GM12878 (cell line): ENCODE data around the gene FAM120A. TPM values are rescaled to one million over a fixed set of nuclear protein-coding genes. Genes with fewer than 3 reads are reported as not detected.

Source experiments
- ATAC-seq: fragments of 200-7000 bp; cut with Tn5 transposase; 3 replicates; pipeline ENCODE4 v1.9.1; 2020; ENCODE audit warnings: mild to moderate bottlenecking, moderate library complexity
- BruUV-seq: library from RNA; stranded (reverse); fragments of 400-500 nt; replicated peaks from 2 replicates; lab custom pipeline; 2021; lab: Mats Ljungman, UMichigan
- CTCF ChIA-PET: fragments of 300-600 bp; sonication (Branson Sonifier 250); formaldehyde crosslinking; extraction: SDS; loops from one replicate; lab custom pipeline; 2021; ENCODE audit warnings: inconsistent platforms; lab: Yijun Ruan, JAX
- POLR2A ChIA-PET: fragments of 350-600 bp; formaldehyde crosslinking; extraction: SDS; loops from one replicate; lab custom pipeline; 2021; ENCODE audit warnings: inconsistent platforms; lab: Charles Lee
- RAD21 ChIA-PET: fragments of 300-600 bp; sonication (Branson Sonifier 250); formaldehyde crosslinking; loops from one replicate; lab custom pipeline; 2023; ENCODE audit warnings: antibody characterized with exemption; ENCODE audit not compliant: unreplicated experiment; lab: Charles Lee
- SMC1A ChIA-PET: fragments of 300-600 bp; sonication (Branson Sonifier 250); formaldehyde crosslinking; loops from one replicate; lab custom pipeline; 2023; ENCODE audit not compliant: unreplicated experiment, uncharacterized antibody; lab: Charles Lee
- DNase-seq: peaks from one replicate; pipeline ENCODE4 v3.0.0-alpha.2; 2011; ENCODE audit warnings: low read depth, low spot score
- FAIRE-seq: peaks from 3 replicates; lab custom pipeline; 2011; peaks lifted over from hg19 to GRCh38; lab: Jason Lieb, UNC
- H2AFZ ChIP-seq: 2 replicates; pipeline ENCODE4 v1.6.0; 2011; ENCODE audit warnings: low read depth, low read length, control low read depth; ENCODE audit not compliant: control insufficient read depth
- H3K27ac ChIP-seq: 2 replicates; pipeline ENCODE4 v1.5.1; 2011; ENCODE audit warnings: control low read depth; ENCODE audit not compliant: control insufficient read depth, insufficient read depth
- H3K27me3 ChIP-seq, 2 experiments: replicated peaks in 1 of 2; 2 replicates each; pipeline versions ENCODE4 v1.6.0 to v1.6.1; 2011; ENCODE audit warnings: low read length in 1 of 2; ENCODE audit not compliant: control insufficient read depth in 2 of 2, insufficient read depth in 2 of 2
- H3K36me3 ChIP-seq, 2 experiments: 2 replicates each; pipeline ENCODE4 v1.5.1; 2011; ENCODE audit warnings: low read length in 1 of 2; ENCODE audit not compliant: control insufficient read depth in 2 of 2, insufficient read depth in 2 of 2
- H3K4me1 ChIP-seq: 2 replicates; pipeline ENCODE4 v1.6.1; 2011; ENCODE audit warnings: mild to moderate bottlenecking, low read length, moderate library complexity, mixed read lengths; ENCODE audit not compliant: control insufficient read depth, insufficient read depth
- H3K4me2 ChIP-seq: 2 replicates; pipeline ENCODE4 v1.6.0; 2011; ENCODE audit warnings: control low read depth; ENCODE audit not compliant: control insufficient read depth, insufficient read depth
- H3K4me3 ChIP-seq: fragments of 200-600 bp; sonication (generic); 2 replicates; pipeline ENCODE4 v1.5.1; 2016
- H3K79me2 ChIP-seq: 2 replicates; pipeline ENCODE4 v1.6.0; 2011; ENCODE audit warnings: low read length; ENCODE audit not compliant: control insufficient read depth, insufficient read depth
- H3K9ac ChIP-seq: 2 replicates; pipeline ENCODE4 v1.8.0; 2011; ENCODE audit warnings: low read length, control low read depth, mixed read lengths; ENCODE audit not compliant: control insufficient read depth, insufficient read depth
- H3K9me3 ChIP-seq: replicated peaks from 3 replicates; pipeline ENCODE4 v1.5.1; 2011; ENCODE audit warnings: mild to moderate bottlenecking, low read length; ENCODE audit not compliant: control insufficient read depth, insufficient read depth
- H4K20me1 ChIP-seq: 2 replicates; pipeline ENCODE4 v1.6.0; 2011; ENCODE audit not compliant: control insufficient read depth, insufficient read depth
- ATF7 ChIP-seq: fragments of 450-650 bp; IDR thresholded peaks from 2 replicates; pipeline ENCODE4 v1.6.1; 2016; ENCODE audit warnings: low read depth, mild to moderate bottlenecking
- BCL11A ChIP-seq: IDR thresholded peaks from 2 replicates; pipeline ENCODE4 v1.6.1; 2011; ENCODE audit warnings: low read depth, low read length
- CEBPB ChIP-seq, 2 experiments: fragments of 150-350 bp in 1 of 2; IDR thresholded peaks; 2 replicates each; pipeline ENCODE4 v1.6.1; 2012 to 2014; ENCODE audit warnings: low read depth in 2 of 2, low read length in 2 of 2, borderline replicate concordance in 1 of 2, inconsistent platforms in 1 of 2
- CHD4 ChIP-seq: fragments of 200-600 bp; sonication (generic); IDR thresholded peaks from 2 replicates; pipeline ENCODE4 v1.6.1; 2016; ENCODE audit warnings: mild to moderate bottlenecking
- CREB1 ChIP-seq: IDR thresholded peaks from 2 replicates; pipeline ENCODE4 v1.6.1; 2012; ENCODE audit warnings: low read depth, mild to moderate bottlenecking, inconsistent platforms
- FOXK2 ChIP-seq: fragments of 450-650 bp; IDR thresholded peaks from 2 replicates; pipeline ENCODE4 v1.6.1; 2017; ENCODE audit warnings: mild to moderate bottlenecking, moderate library complexity
- FOXM1 ChIP-seq: IDR thresholded peaks from 2 replicates; pipeline ENCODE4 v1.6.1; 2012; ENCODE audit warnings: low read depth, mild to moderate bottlenecking, inconsistent platforms, low read length, moderate library complexity
- HDGF ChIP-seq: fragments of 450-650 bp; IDR thresholded peaks from 2 replicates; pipeline ENCODE4 v1.6.1; 2016; ENCODE audit warnings: antibody characterized with exemption
- MTA2 ChIP-seq: fragments of 450-650 bp; IDR thresholded peaks from 2 replicates; pipeline ENCODE4 v1.6.1; 2016; ENCODE audit warnings: low read depth, mild to moderate bottlenecking, moderate library complexity
- MTA3 ChIP-seq: IDR thresholded peaks from 2 replicates; pipeline ENCODE4 v1.6.1; 2012; ENCODE audit warnings: low read length, inconsistent platforms, borderline replicate concordance
- NFIC ChIP-seq: IDR thresholded peaks from 2 replicates; pipeline ENCODE4 v1.6.1; 2012; ENCODE audit warnings: low read depth, mild to moderate bottlenecking, inconsistent platforms, low read length, moderate library complexity
- SIN3A ChIP-seq: IDR thresholded peaks from 2 replicates; pipeline ENCODE4 v1.6.1; 2012; ENCODE audit warnings: low read depth, low read length, improper control_type of control experiment
- TBL1XR1 ChIP-seq: IDR thresholded peaks from 2 replicates; pipeline ENCODE4 v1.6.1; 2012; ENCODE audit warnings: low read depth, low read length, improper control_type of control experiment
- TCF7 ChIP-seq: IDR thresholded peaks from 2 replicates; pipeline ENCODE4 v1.6.1; 2014; ENCODE audit warnings: antibody characterized with exemption, borderline replicate concordance
- YBX1 ChIP-seq: fragments of 450-650 bp; IDR thresholded peaks from 2 replicates; pipeline ENCODE4 v1.6.1; 2016; ENCODE audit warnings: antibody characterized with exemption
- ZZZ3 ChIP-seq: IDR thresholded peaks from 2 replicates; pipeline ENCODE4 v1.6.1; 2011; ENCODE audit warnings: low read depth; ENCODE audit not compliant: control insufficient read depth, insufficient read length
- WGBS: methylation state at CpG from one replicate; pipeline ENCODE4 v1.1.6; 2016; ENCODE audit warnings: low lambda C conversion rate; ENCODE audit not compliant: insufficient replicate concordance, insufficient coverage; ENCODE audit errors: missing lambda C conversion rate; 5-methylcytosine and 5-hydroxymethylcytosine counted together
- in situ Hi-C: fragments of 300-500 bp; cut with MboI; formaldehyde crosslinking; loops from 9 replicates; pipeline ENCODE4 v1.14.3; 2018; ENCODE audit warnings: mixed read lengths
- intact Hi-C: fragments of 100-400 bp; cut with micrococcal nuclease; formaldehyde crosslinking; loops from one replicate; pipeline ENCODE4 v1.14.2; 2022; ENCODE audit not compliant: unreplicated experiment
- polyA plus RNA-seq, 11 experiments: library from polyadenylated mRNA; depleted of rRNA in 4 of 11; unstranded in 6 of 11; stranded (reverse) in 5 of 11; fragments of >200 nt; fragmentation: Nextera tagmentation in 4 of 11; fragmentation: Illumina TruSeq in 1 of 11; extraction: Ambion mirVana in 4 of 11; extraction: Trizol in 1 of 11; gene quantifications; 1 replicate in 1 of 11; 2 replicates in 10 of 11; pipeline versions ENCODE4 v1.2.1 to v1.2.3, GENCODE V29; 2011 to 2016; ENCODE audit warnings: inconsistent platforms in 2 of 11, missing spikeins in 2 of 11, low read depth in 1 of 11
- total RNA-seq, 4 experiments: library from RNA; depleted of rRNA in 3 of 4; stranded (reverse); fragments of >200 nt in 3 of 4; fragmentation: Illumina TruSeq in 1 of 4; extraction: Trizol in 1 of 4; gene quantifications; 2 replicates each; pipeline versions ENCODE4 v1.2.1 to v1.2.3, GENCODE V29; 2013 to 2021
- TF ChIP-seq, protein P1 (sequence below): fragments of 450-650 bp; IDR thresholded peaks from 2 replicates; pipeline ENCODE4 v1.6.1; 2017; ENCODE audit warnings: borderline replicate concordance
- TF ChIP-seq, protein P2 (sequence below): fragments of 450-650 bp; IDR thresholded peaks from 2 replicates; pipeline ENCODE4 v1.6.1; 2014; ENCODE audit warnings: mild to moderate bottlenecking
- TF ChIP-seq, protein P3 (sequence below): fragments of 450-650 bp; formaldehyde crosslinking; IDR thresholded peaks from 2 replicates; pipeline ENCODE4 v1.4.0; 2020; ENCODE audit warnings: mild to moderate bottlenecking, moderate library complexity
- TF ChIP-seq, protein P4 (sequence below): IDR thresholded peaks from 2 replicates; pipeline ENCODE4 v1.6.1; 2012; ENCODE audit warnings: low read length, inconsistent platforms

FAM120A gene
- total and polyA plus RNA-seq, 10 of the 15 experiments (the other 5 are each of a cell fraction or from before 2014, with no cell fraction given), result 13.1 to 89.6 (median 52.5) TPM

DNA sequence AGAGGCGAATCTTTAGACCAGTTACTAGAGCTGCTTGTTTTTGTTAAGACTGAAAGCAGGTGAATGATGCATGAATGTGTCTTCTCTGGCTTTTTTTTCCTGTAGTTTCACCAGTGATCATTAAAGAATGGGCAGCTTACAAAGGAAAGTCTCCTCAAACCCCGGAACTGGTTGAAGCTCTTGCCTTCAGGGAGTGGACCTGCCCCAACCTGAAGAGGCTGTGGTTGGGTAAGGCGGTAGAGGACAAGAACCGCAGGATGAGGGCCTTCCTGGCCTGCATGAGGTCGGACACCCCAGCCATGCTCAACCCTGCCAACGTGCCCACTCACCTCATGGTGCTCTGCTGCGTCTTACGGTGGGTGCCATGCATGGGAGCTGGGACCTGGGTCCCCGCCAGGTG is 91.6 kb downstream of the FAM120A start:
- ChIA-PET CTCF (interaction anchor here (2.3 kb wide), 1 partner anchor 23 kb away, joined by 7 read pairs; no protein-coding TSS in a partner anchor), SMC1A (interaction anchor here (1.0 kb wide), 1 partner anchor 435 kb away, joined by 3 read pairs; no protein-coding TSS in a partner anchor), RAD21 (no interaction called here), POLR2A (no interaction called here)
- DNase-seq, result no peak
- no peaks in the 10 kb centered on the region for H3K4me1 ChIP-seq
- H3K27me3 ChIP-seq, result no peaks in the 10 kb centered on the region
- H3K9ac ChIP-seq, result no peak overlapping the region
- H3K9me3 ChIP-seq, result no peaks in the 10 kb centered on the region
- TF ChIP-seq CEBPB (IDR thresholded peaks at IDR 0.05; ENCODE audit: borderline replicate concordance in 1 of 2, low read depth in 2 of 2, low read length in 2 of 2) (no peak), MTA3 (no peak), ZZZ3 (no peak), ATF7 (no peak), CHD4 (no peak), SIN3A (no peak), CREB1 (no peak), HDGF (no peak), YBX1 (no peak), MTA2 (no peak), TCF7 (no peak), BCL11A (no peak), FOXK2 (no peak), TBL1XR1 (no peak), NFIC (no peak), FOXM1 (no peak)
- TF ChIP-seq, protein P1, sequence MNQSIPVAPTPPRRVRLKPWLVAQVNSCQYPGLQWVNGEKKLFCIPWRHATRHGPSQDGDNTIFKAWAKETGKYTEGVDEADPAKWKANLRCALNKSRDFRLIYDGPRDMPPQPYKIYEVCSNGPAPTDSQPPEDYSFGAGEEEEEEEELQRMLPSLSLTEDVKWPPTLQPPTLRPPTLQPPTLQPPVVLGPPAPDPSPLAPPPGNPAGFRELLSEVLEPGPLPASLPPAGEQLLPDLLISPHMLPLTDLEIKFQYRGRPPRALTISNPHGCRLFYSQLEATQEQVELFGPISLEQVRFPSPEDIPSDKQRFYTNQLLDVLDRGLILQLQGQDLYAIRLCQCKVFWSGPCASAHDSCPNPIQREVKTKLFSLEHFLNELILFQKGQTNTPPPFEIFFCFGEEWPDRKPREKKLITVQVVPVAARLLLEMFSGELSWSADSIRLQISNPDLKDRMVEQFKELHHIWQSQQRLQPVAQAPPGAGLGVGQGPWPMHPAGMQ, result no peak
- TF ChIP-seq, protein P2, sequence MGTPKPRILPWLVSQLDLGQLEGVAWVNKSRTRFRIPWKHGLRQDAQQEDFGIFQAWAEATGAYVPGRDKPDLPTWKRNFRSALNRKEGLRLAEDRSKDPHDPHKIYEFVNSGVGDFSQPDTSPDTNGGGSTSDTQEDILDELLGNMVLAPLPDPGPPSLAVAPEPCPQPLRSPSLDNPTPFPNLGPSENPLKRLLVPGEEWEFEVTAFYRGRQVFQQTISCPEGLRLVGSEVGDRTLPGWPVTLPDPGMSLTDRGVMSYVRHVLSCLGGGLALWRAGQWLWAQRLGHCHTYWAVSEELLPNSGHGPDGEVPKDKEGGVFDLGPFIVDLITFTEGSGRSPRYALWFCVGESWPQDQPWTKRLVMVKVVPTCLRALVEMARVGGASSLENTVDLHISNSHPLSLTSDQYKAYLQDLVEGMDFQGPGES, result no peak
- TF ChIP-seq, protein P3, sequence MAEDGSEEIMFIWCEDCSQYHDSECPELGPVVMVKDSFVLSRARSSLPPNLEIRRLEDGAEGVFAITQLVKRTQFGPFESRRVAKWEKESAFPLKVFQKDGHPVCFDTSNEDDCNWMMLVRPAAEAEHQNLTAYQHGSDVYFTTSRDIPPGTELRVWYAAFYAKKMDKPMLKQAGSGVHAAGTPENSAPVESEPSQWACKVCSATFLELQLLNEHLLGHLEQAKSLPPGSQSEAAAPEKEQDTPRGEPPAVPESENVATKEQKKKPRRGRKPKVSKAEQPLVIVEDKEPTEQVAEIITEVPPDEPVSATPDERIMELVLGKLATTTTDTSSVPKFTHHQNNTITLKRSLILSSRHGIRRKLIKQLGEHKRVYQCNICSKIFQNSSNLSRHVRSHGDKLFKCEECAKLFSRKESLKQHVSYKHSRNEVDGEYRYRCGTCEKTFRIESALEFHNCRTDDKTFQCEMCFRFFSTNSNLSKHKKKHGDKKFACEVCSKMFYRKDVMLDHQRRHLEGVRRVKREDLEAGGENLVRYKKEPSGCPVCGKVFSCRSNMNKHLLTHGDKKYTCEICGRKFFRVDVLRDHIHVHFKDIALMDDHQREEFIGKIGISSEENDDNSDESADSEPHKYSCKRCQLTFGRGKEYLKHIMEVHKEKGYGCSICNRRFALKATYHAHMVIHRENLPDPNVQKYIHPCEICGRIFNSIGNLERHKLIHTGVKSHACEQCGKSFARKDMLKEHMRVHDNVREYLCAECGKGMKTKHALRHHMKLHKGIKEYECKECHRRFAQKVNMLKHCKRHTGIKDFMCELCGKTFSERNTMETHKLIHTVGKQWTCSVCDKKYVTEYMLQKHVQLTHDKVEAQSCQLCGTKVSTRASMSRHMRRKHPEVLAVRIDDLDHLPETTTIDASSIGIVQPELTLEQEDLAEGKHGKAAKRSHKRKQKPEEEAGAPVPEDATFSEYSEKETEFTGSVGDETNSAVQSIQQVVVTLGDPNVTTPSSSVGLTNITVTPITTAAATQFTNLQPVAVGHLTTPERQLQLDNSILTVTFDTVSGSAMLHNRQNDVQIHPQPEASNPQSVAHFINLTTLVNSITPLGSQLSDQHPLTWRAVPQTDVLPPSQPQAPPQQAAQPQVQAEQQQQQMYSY, result no peak
- TF ChIP-seq, protein P4, sequence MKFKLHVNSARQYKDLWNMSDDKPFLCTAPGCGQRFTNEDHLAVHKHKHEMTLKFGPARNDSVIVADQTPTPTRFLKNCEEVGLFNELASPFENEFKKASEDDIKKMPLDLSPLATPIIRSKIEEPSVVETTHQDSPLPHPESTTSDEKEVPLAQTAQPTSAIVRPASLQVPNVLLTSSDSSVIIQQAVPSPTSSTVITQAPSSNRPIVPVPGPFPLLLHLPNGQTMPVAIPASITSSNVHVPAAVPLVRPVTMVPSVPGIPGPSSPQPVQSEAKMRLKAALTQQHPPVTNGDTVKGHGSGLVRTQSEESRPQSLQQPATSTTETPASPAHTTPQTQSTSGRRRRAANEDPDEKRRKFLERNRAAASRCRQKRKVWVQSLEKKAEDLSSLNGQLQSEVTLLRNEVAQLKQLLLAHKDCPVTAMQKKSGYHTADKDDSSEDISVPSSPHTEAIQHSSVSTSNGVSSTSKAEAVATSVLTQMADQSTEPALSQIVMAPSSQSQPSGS, result no peak
- peaks cover 16 to 31% of the 10 kb centered on the region in 2 experiments; a peak in 3 of 4 replicates for H3K36me3 ChIP-seq
- H4K20me1 ChIP-seq, result no peaks in the 10 kb centered on the region
- no peaks in the 10 kb centered on the region; the same call in 1 of the 2 replicates for H3K79me2 ChIP-seq
- TSS peak; percentile 16 for BruUV-seq
- ATAC-seq, result no peak
- WGBS, result 99% methylated on average over 9 of the region's 9 CpGs
- no peak overlapping the region for H2AFZ ChIP-seq
- in situ Hi-C loops, result no loop called here
- no peak overlapping the region for H3K27ac ChIP-seq
- H3K4me3 ChIP-seq, result no peak overlapping the region
- intact Hi-C loops, result no loop called here
- no peak overlapping the region for H3K4me2 ChIP-seq
- FAIRE-seq, result no peak
